GM21515 (cell line): Measurements from ENCODE around the gene MSANTD2.
A peak's percentile ranks its signal among the peaks of the same experiment; 100 is the strongest.

ENCODE experiments used
- ATAC-seq: cut with Tn5 transposase; IDR thresholded peaks from one replicate; pipeline ENCODE4 v1.9.1; 2021; ENCODE audit not compliant: unreplicated experiment

The MSANTD2 gene

GRCh38 chr11:124739479-124740276 lies 60.5 kb downstream of the MSANTD2 start, which contains the start of gene NRGN:
NRGN (plus strand) TSS chr11:124739942; CDS start chr11:124740085, 143 bp downstream.
- ATAC-seq = peak; percentile 99

- no peak for ATAC-seq
Measured at GRCh38 chr11:124738713-124739478, 61.3 kb downstream of the MSANTD2 start.

GRCh38 chr11:124737638-124738305 lies 62.4 kb downstream of the MSANTD2 start:
- no peak for ATAC-seq

- no peak for ATAC-seq
Measured at GRCh38 chr11:124736736-124737135, 63.5 kb downstream of the MSANTD2 start.

GRCh38 chr11:124732230-124732629 lies 68.0 kb downstream of the MSANTD2 start:
- no peak for ATAC-seq

GRCh38 chr11:124729571-124729970 lies 70.6 kb downstream of the MSANTD2 start:
- no peak for ATAC-seq

- no peak for ATAC-seq
Measured at GRCh38 chr11:124728134-124728533, 72.1 kb downstream of the MSANTD2 start.

GRCh38 chr11:124727474-124727873 lies 72.7 kb downstream of the MSANTD2 start:
- no peak for ATAC-seq

GRCh38 chr11:124725719-124726105 lies 74.5 kb downstream of the MSANTD2 start:
- no peak for ATAC-seq

GRCh38 chr11:124724979-124725718 lies 75.1 kb downstream of the MSANTD2 start:
- ATAC-seq = peak; percentile 82

- no peak for ATAC-seq
Measured at GRCh38 chr11:124722176-124722575, 78.0 kb downstream of the MSANTD2 start.

GRCh38 chr11:124719534-124719933 lies 80.7 kb downstream of the MSANTD2 start:
- no peak for ATAC-seq

- no peak for ATAC-seq
Measured at GRCh38 chr11:124718801-124719200, 81.4 kb downstream of the MSANTD2 start.

GRCh38 chr11:124717786-124718651 lies 82.2 kb downstream of the MSANTD2 start:
- peak; percentile 47 for ATAC-seq

- ATAC-seq = no peak
Measured at GRCh38 chr11:124717421-124717785, 82.8 kb downstream of the MSANTD2 start.

GRCh38 chr11:124716591-124716990 lies 83.6 kb downstream of the MSANTD2 start:
- ATAC-seq = no peak
